ENCODE data around the gene USP9X.
"Not testable (repeated sequence)": the region's sequence is repeated elsewhere in the genome, so short reads cannot be mapped to it uniquely, and the experiment has no call there.

The USP9X gene

GRCh38 chrX:41128955-41129354, 43.7 kb downstream of the USP9X start:
- Mint-ChIP-seq H3K36me3 (no peaks in the 10 kb centered on the region), H3K4me1 (ENCODE audit: low read depth) (peaks cover 32% of the 10 kb centered on the region), H3K27me3 (no peaks in the 10 kb centered on the region), H3K27ac (peak overlapping the region; percentile 28), H3K9me3 (ENCODE audit: low read depth) (no peaks in the 10 kb centered on the region), H3K4me3 (no peak overlapping the region)

GRCh38 chrX:41131766-41132165, 46.5 kb downstream of the USP9X start:
- no peak overlapping the region for H3K4me3 Mint-ChIP-seq

GRCh38 chrX:41133551-41133950, 48.3 kb downstream of the USP9X start:
- H3K27me3 Mint-ChIP-seq, result no peaks in the 10 kb centered on the region
- H3K9me3 Mint-ChIP-seq (ENCODE audit: low read depth), result no peaks in the 10 kb centered on the region
- H3K36me3 Mint-ChIP-seq, result no peaks in the 10 kb centered on the region
- H3K27ac Mint-ChIP-seq, result no peak overlapping the region
- H3K4me3 Mint-ChIP-seq, result no peak overlapping the region
- peaks cover 11% of the 10 kb centered on the region for H3K4me1 Mint-ChIP-seq (ENCODE audit: low read depth)

More at GRCh38 chrX:41131766-41132165, 46.5 kb downstream of the USP9X start:
- Mint-ChIP-seq H3K9me3 (ENCODE audit: low read depth) (no peaks in the 10 kb centered on the region), H3K4me1 (ENCODE audit: low read depth) (peaks cover 20% of the 10 kb centered on the region), H3K36me3 (no peaks in the 10 kb centered on the region), H3K27me3 (no peaks in the 10 kb centered on the region), H3K27ac (no peak overlapping the region)

GRCh38 chrX:41137589-41137988, 52.3 kb downstream of the USP9X start:
- H3K27me3 Mint-ChIP-seq, result no peaks in the 10 kb centered on the region
- no peaks in the 10 kb centered on the region for H3K9me3 Mint-ChIP-seq (ENCODE audit: low read depth)
- H3K36me3 Mint-ChIP-seq, result no peaks in the 10 kb centered on the region
- H3K27ac Mint-ChIP-seq, result no peak overlapping the region
- H3K4me1 Mint-ChIP-seq (ENCODE audit: low read depth), result peaks cover 3% of the 10 kb centered on the region
- H3K4me3 Mint-ChIP-seq, result no peak overlapping the region

- H3K27me3 Mint-ChIP-seq, result no peaks in the 10 kb centered on the region
Measured at GRCh38 chrX:41142130-41142910, 57.1 kb downstream of the USP9X start.

GRCh38 chrX:41144873-41145272, 59.6 kb downstream of the USP9X start:
- Mint-ChIP-seq H3K9me3 (ENCODE audit: low read depth) (no peaks in the 10 kb centered on the region), H3K4me1 (ENCODE audit: low read depth) (peaks cover 12% of the 10 kb centered on the region), H3K27ac (no peak overlapping the region), H3K36me3 (peaks cover 3% of the 10 kb centered on the region), H3K4me3 (no peak overlapping the region), H3K27me3 (no peaks in the 10 kb centered on the region)

More at GRCh38 chrX:41142130-41142910, 57.1 kb downstream of the USP9X start:
- Mint-ChIP-seq H3K36me3 (no peaks in the 10 kb centered on the region), H3K9me3 (ENCODE audit: low read depth) (no peaks in the 10 kb centered on the region), H3K4me3 (no peak overlapping the region), H3K27ac (no peak overlapping the region), H3K4me1 (ENCODE audit: low read depth) (peaks cover 12% of the 10 kb centered on the region)

GRCh38 chrX:41145920-41146608, 60.8 kb downstream of the USP9X start:
- Mint-ChIP-seq H3K4me1 (ENCODE audit: low read depth) (peaks cover 12% of the 10 kb centered on the region), H3K36me3 (peaks cover 3% of the 10 kb centered on the region), H3K9me3 (ENCODE audit: low read depth) (no peaks in the 10 kb centered on the region), H3K4me3 (no peak overlapping the region), H3K27me3 (no peaks in the 10 kb centered on the region), H3K27ac (no peak overlapping the region)

GRCh38 chrX:41148553-41148952, 63.3 kb downstream of the USP9X start:
- no peak overlapping the region for H3K4me3 Mint-ChIP-seq
- H3K36me3 Mint-ChIP-seq, result peaks cover 3% of the 10 kb centered on the region
- H3K9me3 Mint-ChIP-seq (ENCODE audit: low read depth), result no peaks in the 10 kb centered on the region
- H3K27ac Mint-ChIP-seq, result no peak overlapping the region
- H3K27me3 Mint-ChIP-seq, result no peaks in the 10 kb centered on the region
- peaks cover 12% of the 10 kb centered on the region for H3K4me1 Mint-ChIP-seq (ENCODE audit: low read depth)

GRCh38 chrX:41150043-41150442, 64.8 kb downstream of the USP9X start:
- Mint-ChIP-seq H3K36me3 (peaks cover 3% of the 10 kb centered on the region), H3K4me3 (no peak overlapping the region), H3K27ac (no peak overlapping the region), H3K9me3 (ENCODE audit: low read depth) (no peaks in the 10 kb centered on the region), H3K4me1 (ENCODE audit: low read depth) (peaks cover 11% of the 10 kb centered on the region), H3K27me3 (no peaks in the 10 kb centered on the region)

- H3K27ac Mint-ChIP-seq; H3K27me3 Mint-ChIP-seq; H3K9me3 Mint-ChIP-seq (ENCODE audit: low read depth); H3K36me3 Mint-ChIP-seq; H3K4me3 Mint-ChIP-seq; H3K4me1 Mint-ChIP-seq (ENCODE audit: low read depth): not testable (repeated sequence)
Measured at GRCh38 chrX:41151726-41152125, 66.5 kb downstream of the USP9X start.

GRCh38 chrX:41152221-41152620, 67.0 kb downstream of the USP9X start:
- no peaks in the 10 kb centered on the region for H3K4me1 Mint-ChIP-seq (ENCODE audit: low read depth)
- H3K36me3 Mint-ChIP-seq, result peaks cover 4% of the 10 kb centered on the region
- H3K4me3 Mint-ChIP-seq, result no peak overlapping the region
- no peaks in the 10 kb centered on the region for H3K27me3 Mint-ChIP-seq
- no peak overlapping the region for H3K27ac Mint-ChIP-seq
- H3K9me3 Mint-ChIP-seq (ENCODE audit: low read depth), result no peaks in the 10 kb centered on the region

- Mint-ChIP-seq H3K27me3 (no peaks in the 10 kb centered on the region), H3K36me3 (peaks cover 3% of the 10 kb centered on the region), H3K27ac (no peak overlapping the region), H3K4me1 (ENCODE audit: low read depth) (no peaks in the 10 kb centered on the region), H3K9me3 (ENCODE audit: low read depth) (no peaks in the 10 kb centered on the region), H3K4me3 (no peak overlapping the region)
Measured at GRCh38 chrX:41153448-41153847, 68.2 kb downstream of the USP9X start.

- H3K27ac Mint-ChIP-seq, result no peak overlapping the region
- peaks cover 2% of the 10 kb centered on the region for H3K36me3 Mint-ChIP-seq
- H3K4me3 Mint-ChIP-seq, result no peak overlapping the region
Measured at GRCh38 chrX:41153957-41154356, 68.7 kb downstream of the USP9X start.

GRCh38 chrX:41164449-41164848, 79.2 kb downstream of the USP9X start:
- no peak overlapping the region for H3K27ac Mint-ChIP-seq
- no peak overlapping the region for H3K4me3 Mint-ChIP-seq
- H3K36me3 Mint-ChIP-seq, result peaks cover 5% of the 10 kb centered on the region
- H3K4me1 Mint-ChIP-seq (ENCODE audit: low read depth), result peaks cover 3% of the 10 kb centered on the region
- no peaks in the 10 kb centered on the region for H3K9me3 Mint-ChIP-seq (ENCODE audit: low read depth)
- H3K27me3 Mint-ChIP-seq, result no peaks in the 10 kb centered on the region

More at GRCh38 chrX:41153957-41154356, 68.7 kb downstream of the USP9X start:
- Mint-ChIP-seq H3K27me3 (no peaks in the 10 kb centered on the region), H3K4me1 (ENCODE audit: low read depth) (no peaks in the 10 kb centered on the region), H3K9me3 (ENCODE audit: low read depth) (no peaks in the 10 kb centered on the region)

- no peaks in the 10 kb centered on the region for H3K27me3 Mint-ChIP-seq
- H3K36me3 Mint-ChIP-seq, result peaks cover 2% of the 10 kb centered on the region
- no peak overlapping the region for H3K27ac Mint-ChIP-seq
- no peaks in the 10 kb centered on the region for H3K9me3 Mint-ChIP-seq (ENCODE audit: low read depth)
- peaks cover 3% of the 10 kb centered on the region for H3K4me1 Mint-ChIP-seq (ENCODE audit: low read depth)
- no peak overlapping the region for H3K4me3 Mint-ChIP-seq
Measured at GRCh38 chrX:41167888-41168287, 82.6 kb downstream of the USP9X start.

All from activated naive CD8-positive, alpha-beta T cell (primary cell).